Measurements from ENCODE around the gene PTPRD. TPM values are rescaled to one million over a fixed set of nuclear protein-coding genes. Genes with fewer than 3 reads are reported as not detected.

Gene PTPRD
- total and polyA plus RNA-seq, 2 donors (not counting 1 experiment from before 2014, with no cell fraction given), result 0.35 to 4.8 TPM

GRCh38 chr9:8653111-8653510, 1959.7 kb downstream of the PTPRD start:
- H3K4me3 ChIP-seq (replicated peaks in 1 of 4; ENCODE audit: control extremely low read depth in 1 of 4, insufficient read depth in 1 of 4, low read depth in 3 of 4, low read length in 4 of 4), result no peak overlapping the region
- no peaks in the 10 kb centered on the region for H4K20me1 ChIP-seq (ENCODE audit: control insufficient read depth, extremely low read depth, insufficient read depth, low read length)
- H3K27me3 ChIP-seq (ENCODE audit: control insufficient read depth, insufficient read depth, low read length), result no peaks in the 10 kb centered on the region
- TF ChIP-seq EZH2 (IDR thresholded peaks at IDR 0.05; ENCODE audit: low read length, missing control alignments) (no peak), CTCF (conservative IDR thresholded peaks at IDR 0.05 in 1 of 2, IDR thresholded peaks at IDR 0.05 in 1 of 2; ENCODE audit: low read depth in 1 of 2, low read length in 2 of 2) (no peak)
- no peaks in the 10 kb centered on the region for H3K4me1 ChIP-seq (ENCODE audit: control insufficient read depth, extremely low read depth, insufficient read depth, low read length)
- H3K9ac ChIP-seq (ENCODE audit: insufficient read depth, low read length), result no peak overlapping the region
- H3K27ac ChIP-seq (ENCODE audit: insufficient read depth, low read length), result no peak overlapping the region
- H3K4me2 ChIP-seq (ENCODE audit: extremely low read depth, insufficient read depth, low read length), result no peak overlapping the region
- no peaks in the 10 kb centered on the region for H3K36me3 ChIP-seq (ENCODE audit: control insufficient read depth, insufficient read depth, low read length)
- no peaks in the 10 kb centered on the region for H3K79me2 ChIP-seq (ENCODE audit: control insufficient read depth, insufficient read depth, low read length)
- no peak for DNase-seq (ENCODE audit: low read depth in 2 of 2)
- H3K9me3 ChIP-seq (ENCODE audit: control insufficient read depth, insufficient read depth, low read depth, low read length), result no peaks in the 10 kb centered on the region
- H2AFZ ChIP-seq (ENCODE audit: low read length), result no peak overlapping the region

GRCh38 chr9:8652255-8652654, 1960.5 kb downstream of the PTPRD start:
- no peak overlapping the region for H2AFZ ChIP-seq (ENCODE audit: low read length)
- H3K4me1 ChIP-seq (ENCODE audit: control insufficient read depth, extremely low read depth, insufficient read depth, low read length), result no peaks in the 10 kb centered on the region
- H3K27ac ChIP-seq (ENCODE audit: insufficient read depth, low read length), result no peak overlapping the region
- H3K9me3 ChIP-seq (ENCODE audit: control insufficient read depth, insufficient read depth, low read depth, low read length), result no peaks in the 10 kb centered on the region
- H3K36me3 ChIP-seq (ENCODE audit: control insufficient read depth, insufficient read depth, low read length), result no peaks in the 10 kb centered on the region
- no peaks in the 10 kb centered on the region for H3K79me2 ChIP-seq (ENCODE audit: control insufficient read depth, insufficient read depth, low read length)
- H3K9ac ChIP-seq (ENCODE audit: insufficient read depth, low read length), result no peak overlapping the region
- no peak overlapping the region for H3K4me3 ChIP-seq (replicated peaks in 1 of 4; ENCODE audit: control extremely low read depth in 1 of 4, insufficient read depth in 1 of 4, low read depth in 3 of 4, low read length in 4 of 4)
- H4K20me1 ChIP-seq (ENCODE audit: control insufficient read depth, extremely low read depth, insufficient read depth, low read length), result no peaks in the 10 kb centered on the region
- no peak for TF ChIP-seq CTCF (conservative IDR thresholded peaks at IDR 0.05 in 1 of 2, IDR thresholded peaks at IDR 0.05 in 1 of 2; ENCODE audit: low read depth in 1 of 2, low read length in 2 of 2)
- no peak for TF ChIP-seq EZH2 (IDR thresholded peaks at IDR 0.05; ENCODE audit: low read length, missing control alignments)
- no peak for DNase-seq (ENCODE audit: low read depth in 2 of 2)
- H3K27me3 ChIP-seq (ENCODE audit: control insufficient read depth, insufficient read depth, low read length), result no peaks in the 10 kb centered on the region
- no peak overlapping the region for H3K4me2 ChIP-seq (ENCODE audit: extremely low read depth, insufficient read depth, low read length)

- no peak overlapping the region for H2AFZ ChIP-seq (ENCODE audit: low read length)
- H3K9me3 ChIP-seq (ENCODE audit: control insufficient read depth, insufficient read depth, low read depth, low read length), result no peaks in the 10 kb centered on the region
- H3K27me3 ChIP-seq (ENCODE audit: control insufficient read depth, insufficient read depth, low read length), result no peaks in the 10 kb centered on the region
- H3K4me3 ChIP-seq (replicated peaks in 1 of 4; ENCODE audit: control extremely low read depth in 1 of 4, insufficient read depth in 1 of 4, low read depth in 3 of 4, low read length in 4 of 4), result no peak overlapping the region
- no peaks in the 10 kb centered on the region for H3K36me3 ChIP-seq (ENCODE audit: control insufficient read depth, insufficient read depth, low read length)
- no peaks in the 10 kb centered on the region for H3K4me1 ChIP-seq (ENCODE audit: control insufficient read depth, extremely low read depth, insufficient read depth, low read length)
- H4K20me1 ChIP-seq (ENCODE audit: control insufficient read depth, extremely low read depth, insufficient read depth, low read length), result no peaks in the 10 kb centered on the region
- H3K79me2 ChIP-seq (ENCODE audit: control insufficient read depth, insufficient read depth, low read length), result no peaks in the 10 kb centered on the region
- no peak overlapping the region for H3K27ac ChIP-seq (ENCODE audit: insufficient read depth, low read length)
- H3K4me2 ChIP-seq (ENCODE audit: extremely low read depth, insufficient read depth, low read length), result no peak overlapping the region
- TF ChIP-seq CTCF (conservative IDR thresholded peaks at IDR 0.05 in 1 of 2, IDR thresholded peaks at IDR 0.05 in 1 of 2; ENCODE audit: low read depth in 1 of 2, low read length in 2 of 2) (no peak), EZH2 (IDR thresholded peaks at IDR 0.05; ENCODE audit: low read length, missing control alignments) (no peak)
- no peak for DNase-seq (ENCODE audit: low read depth in 2 of 2)
- no peak overlapping the region for H3K9ac ChIP-seq (ENCODE audit: insufficient read depth, low read length)
Observed at GRCh38 chr9:8651846-8652215, 1961.0 kb downstream of the PTPRD start.

Measured in fibroblast of lung (primary cell).